B cell (primary cell): ENCODE results near the gene YPEL3. TPM values are rescaled to one million over a fixed set of nuclear protein-coding genes. Genes with fewer than 3 reads are reported as not detected.

ENCODE experiments used
- ATAC-seq: fragments of 200-7000 bp; cut with Tn5 transposase; one replicate; pipeline ENCODE4 v1.10.0; 2021; ENCODE audit warnings: low read depth, mild to moderate bottlenecking, moderate number of reproducible peaks, moderate library complexity
- CTCF ChIA-PET: fragments of 350-600 bp; sonication (Branson Sonifier 250); formaldehyde crosslinking; loops from one replicate; lab custom pipeline; 2021; ENCODE audit warnings: antibody characterized with exemption, inconsistent platforms; lab: Charles Lee
- POLR2A ChIA-PET: fragments of 350-600 bp; sonication (Branson Sonifier 250); formaldehyde crosslinking; loops from one replicate; lab custom pipeline; 2021; ENCODE audit warnings: antibody characterized with exemption; lab: Charles Lee
- DNase-seq: peaks from one replicate; pipeline ENCODE4 v3.0.0; 2013
- H2AFZ ChIP-seq: 2 replicates; pipeline ENCODE4 v1.6.1; 2012; ENCODE audit warnings: mild to moderate bottlenecking, low read depth, low read length; ENCODE audit not compliant: insufficient read depth, poor library complexity, severe bottlenecking
- H3K27ac ChIP-seq, 2 donors: 1 replicate in 1 of 2; 2 replicates in 1 of 2; pipeline ENCODE4 v1.5.1; 2012 to 2013; ENCODE audit warnings: low read length in 2 of 2, mild to moderate bottlenecking in 2 of 2, moderate library complexity in 1 of 2
- H3K27me3 ChIP-seq, 4 experiments: fragments of 200-600 bp in 1 of 4; sonication (generic) in 1 of 4; replicated peaks in 1 of 4; 1 replicate in 2 of 4; 2 replicates in 2 of 4; pipeline versions ENCODE4 v1.6.1 to v1.7.0; 2013 to 2016; ENCODE audit warnings: low read length in 3 of 4, mild to moderate bottlenecking in 2 of 4, mixed read lengths in 1 of 4, moderate library complexity in 1 of 4; ENCODE audit not compliant: insufficient read depth in 4 of 4, control insufficient read depth in 3 of 4; ENCODE audit errors: control extremely low read depth in 1 of 4
- H3K36me3 ChIP-seq, 2 experiments: replicated peaks in 1 of 2; 1 replicate in 1 of 2; 2 replicates in 1 of 2; pipeline versions ENCODE4 v1.6.1 to v1.7.1; 2013; ENCODE audit warnings: low read length in 1 of 2; ENCODE audit not compliant: insufficient read depth in 2 of 2, control insufficient read depth in 1 of 2; ENCODE audit errors: control extremely low read depth in 1 of 2, extremely low read depth in 1 of 2
- H3K4me1 ChIP-seq, 2 donors: fragments of 200-600 bp in 1 of 2; sonication (generic) in 1 of 2; 1 replicate in 1 of 2; 2 replicates in 1 of 2; pipeline versions ENCODE4 v1.5.1 to v1.6.1; 2013 to 2017; ENCODE audit warnings: low read length in 2 of 2; ENCODE audit not compliant: control insufficient read depth in 2 of 2, insufficient read depth in 2 of 2
- H3K4me2 ChIP-seq: replicated peaks from 2 replicates; pipeline ENCODE3; 2012; ENCODE audit warnings: mild to moderate bottlenecking, low read depth, low read length; ENCODE audit not compliant: poor library complexity, severe bottlenecking
- H3K4me3 ChIP-seq, 5 experiments: fragments of 200-600 bp in 1 of 5; sonication (generic) in 1 of 5; 1 replicate in 3 of 5; 2 replicates in 2 of 5; pipeline versions ENCODE4 v1.5.1 to v1.7.0; 2011 to 2016; ENCODE audit warnings: low read length in 4 of 5, mild to moderate bottlenecking in 4 of 5, low read depth in 2 of 5, control low read depth in 1 of 5, moderate library complexity in 1 of 5; ENCODE audit not compliant: insufficient read depth in 1 of 5; ENCODE audit errors: control extremely low read depth in 1 of 5, extremely low read depth in 1 of 5
- H3K79me2 ChIP-seq: fragments of 200-600 bp; sonication (generic); one replicate; pipeline ENCODE4 v1.6.0; 2016; ENCODE audit warnings: low read length; ENCODE audit not compliant: control insufficient read depth, insufficient read depth
- H3K9ac ChIP-seq: fragments of 200-600 bp; sonication (generic); 2 replicates; pipeline ENCODE4 v1.6.1; 2017; ENCODE audit warnings: mild to moderate bottlenecking, low read length, moderate library complexity
- H3K9me3 ChIP-seq, 3 donors: one replicate each; pipeline versions ENCODE4 v1.6.1 to v1.7.1; 2013; ENCODE audit warnings: low read length in 2 of 3; ENCODE audit not compliant: control insufficient read depth in 2 of 3, insufficient read depth in 1 of 3; ENCODE audit errors: control extremely low read depth in 1 of 3
- H4K20me1 ChIP-seq: 2 replicates; pipeline ENCODE4 v1.6.0; 2012; ENCODE audit warnings: mild to moderate bottlenecking, low read length; ENCODE audit not compliant: insufficient read depth, control insufficient read depth, poor library complexity, severe bottlenecking
- H3K27ac Mint-ChIP-seq: one replicate; pipeline ENCODE4 v1.8.0; 2021; ENCODE audit warnings: mixed read lengths
- H3K27me3 Mint-ChIP-seq: one replicate; pipeline ENCODE4 v1.8.0; 2021; ENCODE audit warnings: mixed read lengths
- H3K4me1 Mint-ChIP-seq: one replicate; pipeline ENCODE4 v1.8.0; 2021; ENCODE audit warnings: mixed read lengths
- H3K4me3 Mint-ChIP-seq: one replicate; pipeline ENCODE4 v1.8.0; 2021; ENCODE audit warnings: mixed read lengths
- H3K9me3 Mint-ChIP-seq: one replicate; pipeline ENCODE4 v1.8.0; 2022; ENCODE audit warnings: mixed read lengths; ENCODE audit not compliant: insufficient read depth
- CTCF ChIP-seq: fragments of 200-600 bp; IDR thresholded peaks from one replicate; pipeline ENCODE4 v1.8.0; 2022; ENCODE audit warnings: antibody characterized with exemption, mild to moderate bottlenecking
- EZH2 ChIP-seq: IDR thresholded peaks from 2 replicates; pipeline ENCODE4 v1.6.1; 2012; ENCODE audit warnings: borderline replicate concordance, low read depth, mild to moderate bottlenecking, moderate library complexity, low read length; ENCODE audit not compliant: insufficient read depth, poor library complexity, severe bottlenecking
- WGBS: methylation state at CpG from one replicate; pipeline ENCODE4 v1.1.5; 2013; ENCODE audit warnings: missing lambda C conversion rate; ENCODE audit not compliant: insufficient coverage; 5-methylcytosine and 5-hydroxymethylcytosine counted together
- intact Hi-C: fragments of 100-400 bp; cut with micrococcal nuclease; formaldehyde crosslinking; loops from one replicate; pipeline ENCODE4 v1.10.0; 2022
- polyA plus RNA-seq: library from polyadenylated mRNA; depleted of rRNA; stranded (reverse); fragments of >200 nt; gene quantifications from 2 replicates; pipeline ENCODE4 v1.2.3, GENCODE V29; 2012
- total RNA-seq, 2 donors: library from RNA; stranded (reverse); fragments of 120-200 nt in 1 of 2; gene quantifications; 1 replicate in 1 of 2; 2 replicates in 1 of 2; pipeline versions ENCODE4 v1.2.3 to v1.2.4, GENCODE V29; 2013 to 2022

Gene YPEL3
- total and polyA plus RNA-seq, 2 donors (not counting 1 experiment from before 2014, with no cell fraction given) = 314 to 414 TPM

- no peak overlapping the region for H3K9ac ChIP-seq
Observed at GRCh38 chr16:30120340-30121105, 24.5 kb upstream of the YPEL3 start.

More at GRCh38 chr16:30120340-30121105, 24.5 kb upstream of the YPEL3 start:
- no peak overlapping the region for H3K4me3 ChIP-seq
- peak overlapping the region in 1 of 2 donors; percentile 44 for H3K27ac ChIP-seq
- peaks cover 18 to 24% of the 10 kb centered on the region in 2 donors for H3K4me1 ChIP-seq
- H3K4me2 ChIP-seq = no peak overlapping the region
- Mint-ChIP-seq H3K4me1 (peaks cover 24% of the 10 kb centered on the region), H3K27ac (peak overlapping the region; percentile 80), H3K9me3 (no peaks in the 10 kb centered on the region), H3K4me3 (peak overlapping the region; percentile 41), H3K27me3 (no peaks in the 10 kb centered on the region)
- TF ChIP-seq CTCF (no peak), EZH2 (no peak)
- ATAC-seq (no peak), DNase-seq (peak; percentile 21)
- H3K9me3 ChIP-seq = no peaks in the 10 kb centered on the region
- H2AFZ ChIP-seq = no peak overlapping the region
- ChIA-PET POLR2A (interaction anchor here (0.6 to 1.0 kb wide), 4 partner anchors 24 to 414 kb away, joined by 3 to 8 read pairs (median 4); partner anchors contain the start of gene YPEL3), CTCF (interaction anchor here (0.7 to 1.3 kb wide), 3 partner anchors 8 to 59 kb away, joined by 3 to 8 read pairs (median 4); partner anchors contain the start of gene TBX6)
- peaks cover 11% of the 10 kb centered on the region for H3K79me2 ChIP-seq
- H3K36me3 ChIP-seq = peaks cover 0 to 26% of the 10 kb centered on the region in 2 experiments
- no peaks in the 10 kb centered on the region for H3K27me3 ChIP-seq
- no peaks in the 10 kb centered on the region for H4K20me1 ChIP-seq
- WGBS = no CpG with 5 or more reads among the region's 3 CpGs
- intact Hi-C loops = no loop called here
